Hepatocyte (in vitro differentiated cells): ENCODE data around the gene BANK1. TPM values are rescaled to one million over a fixed set of nuclear protein-coding genes. Genes with fewer than 3 reads are reported as not detected.
A peak's percentile ranks its signal among the peaks of the same experiment; 100 is the strongest.

Experiments
- DNase-seq: peaks from one replicate; pipeline ENCODE4 v3.0.0-alpha.2; 2016; ENCODE audit warnings: low spot score
- H2AFZ ChIP-seq: fragments of 200-600 bp; sonication (generic); 2 replicates; pipeline ENCODE4 v1.6.0; 2016; ENCODE audit warnings: antibody characterized with exemption, mild to moderate bottlenecking
- H3K27ac ChIP-seq: fragments of 200-600 bp; sonication (generic); 2 replicates; pipeline ENCODE4 v1.5.1; 2016; ENCODE audit warnings: mild to moderate bottlenecking
- H3K27me3 ChIP-seq: fragments of 200-600 bp; sonication (generic); 2 replicates; pipeline ENCODE4 v1.6.1; 2016
- H3K36me3 ChIP-seq: fragments of 200-600 bp; sonication (generic); replicated peaks from 2 replicates; pipeline ENCODE4 v1.5.1; 2016; ENCODE audit warnings: low read depth; ENCODE audit not compliant: insufficient read depth
- H3K4me1 ChIP-seq: fragments of 200-600 bp; sonication (generic); 2 replicates; pipeline ENCODE4 v1.5.1; 2016; ENCODE audit warnings: mild to moderate bottlenecking, moderate library complexity; ENCODE audit not compliant: insufficient read depth
- H3K4me2 ChIP-seq: fragments of 200-600 bp; sonication (generic); 2 replicates; pipeline ENCODE4 v1.6.0; 2016
- H3K4me3 ChIP-seq: fragments of 200-600 bp; sonication (generic); 2 replicates; pipeline ENCODE4 v1.5.1; 2016; ENCODE audit warnings: mild to moderate bottlenecking
- H3K79me2 ChIP-seq: fragments of 200-600 bp; sonication (generic); 2 replicates; pipeline ENCODE4 v1.6.0; 2017; ENCODE audit warnings: mild to moderate bottlenecking
- H3K9me2 ChIP-seq: fragments of 200-600 bp; sonication (generic); replicated peaks from 2 replicates; pipeline ENCODE4 v1.6.0; 2017; ENCODE audit warnings: mild to moderate bottlenecking; ENCODE audit not compliant: insufficient read depth
- H3K9me3 ChIP-seq: fragments of 200-600 bp; sonication (generic); 2 replicates; pipeline ENCODE4 v1.5.1; 2016; ENCODE audit warnings: low read depth, mild to moderate bottlenecking
- H4K20me1 ChIP-seq: fragments of 200-600 bp; sonication (generic); 2 replicates; pipeline ENCODE4 v1.6.0; 2016; ENCODE audit warnings: mild to moderate bottlenecking; ENCODE audit not compliant: insufficient read depth, poor library complexity, severe bottlenecking
- EZH2 ChIP-seq: fragments of 200-600 bp; sonication (generic); IDR thresholded peaks from 2 replicates; pipeline ENCODE4 v1.6.1; 2016; ENCODE audit warnings: antibody characterized with exemption, mild to moderate bottlenecking, borderline replicate concordance
- EZH2phosphoT487 ChIP-seq: fragments of 200-600 bp; sonication (generic); IDR thresholded peaks from one replicate; pipeline ENCODE4 v1.6.1; 2018; ENCODE audit warnings: antibody characterized with exemption, mild to moderate bottlenecking, low read depth, moderate library complexity; ENCODE audit not compliant: unreplicated experiment, severe bottlenecking
- WGBS: methylation state at CpG from one replicate; pipeline ENCODE4 v1.1.6; 2016; ENCODE audit warnings: low lambda C conversion rate; ENCODE audit errors: missing lambda C conversion rate; 5-methylcytosine and 5-hydroxymethylcytosine counted together
- polyA plus RNA-seq: library from polyadenylated mRNA; unstranded; fragments of >200 nt; fragmentation: Nextera tagmentation; extraction: Ambion mirVana; gene quantifications from 2 replicates; pipeline ENCODE4 v1.2.1, GENCODE V29; 2016
- total RNA-seq: library from RNA; depleted of rRNA; stranded (reverse); fragments of >200 nt; gene quantifications from 2 replicates; pipeline ENCODE4 v1.2.3, GENCODE V29; 2014
- TF ChIP-seq, protein P1 (sequence below): fragments of 200-600 bp; sonication (generic); IDR thresholded peaks from 2 replicates; pipeline ENCODE4 v1.5.1; 2016; ENCODE audit warnings: antibody characterized with exemption, mild to moderate bottlenecking; ENCODE audit not compliant: poor library complexity

BANK1 gene
- total and polyA plus RNA-seq, 2 experiments from 2014 or later = 0.17 to 0.29 TPM

DNA sequence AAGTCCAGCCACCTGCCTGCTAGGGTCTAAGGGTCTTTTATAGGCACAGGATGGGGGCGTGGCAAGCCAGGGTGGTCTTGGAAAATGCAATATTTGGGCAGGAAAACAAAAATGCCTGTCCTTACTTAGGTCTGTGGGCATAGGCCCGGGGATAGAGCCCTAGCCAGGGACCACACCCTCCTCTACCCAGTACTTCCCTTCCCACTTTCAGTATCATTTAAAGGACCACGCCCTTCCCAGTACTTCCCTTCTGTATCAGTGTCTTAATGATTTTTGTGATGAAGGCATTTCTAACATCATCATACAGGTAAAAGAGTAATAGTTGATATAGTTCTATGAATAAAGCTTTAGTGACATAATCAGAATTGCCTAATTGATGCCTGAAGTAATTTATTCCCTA lies 11.4 kb downstream of the BANK1 start:
- 78% methylated on average over 3 of the region's 3 CpGs for WGBS

DNA sequence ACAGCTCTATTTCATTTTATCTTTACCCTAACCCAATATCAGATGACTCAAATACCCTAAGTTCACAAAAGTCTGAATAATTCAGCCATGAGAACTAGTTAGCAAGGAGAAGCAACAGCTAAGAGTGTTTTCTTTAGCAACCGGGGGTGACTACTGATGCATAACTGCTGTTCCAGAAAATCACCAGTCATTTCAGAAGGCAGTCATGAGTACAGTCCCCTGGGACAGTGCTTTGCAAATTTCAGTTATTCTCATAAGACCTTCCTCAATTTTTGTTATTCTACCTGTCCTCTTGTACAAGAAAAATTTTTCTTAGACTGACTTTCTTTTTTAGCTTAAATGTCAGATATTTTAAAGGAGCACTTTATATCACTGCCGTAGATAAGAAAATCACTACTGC lies 16.4 kb downstream of the BANK1 start:
- DNase-seq = no peak
- Histone ChIP-seq H3K27me3 (no peaks in the 10 kb centered on the region), H3K4me2 (no peak overlapping the region), H3K36me3 (no peaks in the 10 kb centered on the region), H4K20me1 (no peaks in the 10 kb centered on the region), H3K27ac (no peak overlapping the region), H3K79me2 (no peaks in the 10 kb centered on the region), H3K4me1 (no peaks in the 10 kb centered on the region), H3K9me2 (no peaks in the 10 kb centered on the region), H3K9me3 (no peaks in the 10 kb centered on the region), H3K4me3 (no peak overlapping the region), H2AFZ (peak overlapping the region; percentile 16)
- TF ChIP-seq, protein P1, sequence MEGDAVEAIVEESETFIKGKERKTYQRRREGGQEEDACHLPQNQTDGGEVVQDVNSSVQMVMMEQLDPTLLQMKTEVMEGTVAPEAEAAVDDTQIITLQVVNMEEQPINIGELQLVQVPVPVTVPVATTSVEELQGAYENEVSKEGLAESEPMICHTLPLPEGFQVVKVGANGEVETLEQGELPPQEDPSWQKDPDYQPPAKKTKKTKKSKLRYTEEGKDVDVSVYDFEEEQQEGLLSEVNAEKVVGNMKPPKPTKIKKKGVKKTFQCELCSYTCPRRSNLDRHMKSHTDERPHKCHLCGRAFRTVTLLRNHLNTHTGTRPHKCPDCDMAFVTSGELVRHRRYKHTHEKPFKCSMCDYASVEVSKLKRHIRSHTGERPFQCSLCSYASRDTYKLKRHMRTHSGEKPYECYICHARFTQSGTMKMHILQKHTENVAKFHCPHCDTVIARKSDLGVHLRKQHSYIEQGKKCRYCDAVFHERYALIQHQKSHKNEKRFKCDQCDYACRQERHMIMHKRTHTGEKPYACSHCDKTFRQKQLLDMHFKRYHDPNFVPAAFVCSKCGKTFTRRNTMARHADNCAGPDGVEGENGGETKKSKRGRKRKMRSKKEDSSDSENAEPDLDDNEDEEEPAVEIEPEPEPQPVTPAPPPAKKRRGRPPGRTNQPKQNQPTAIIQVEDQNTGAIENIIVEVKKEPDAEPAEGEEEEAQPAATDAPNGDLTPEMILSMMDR = no peak
- TF ChIP-seq EZH2phosphoT487 (no peak), EZH2 (no peak)
- 81% methylated on average over 2 of the region's 2 CpGs for WGBS

More for the DNA sequence above, 11.4 kb downstream of the BANK1 start:
- no peak overlapping the region for H2AFZ ChIP-seq
- no peaks in the 10 kb centered on the region for H3K9me3 ChIP-seq
- H3K4me2 ChIP-seq = no peak overlapping the region
- no peak for DNase-seq
- H3K4me1 ChIP-seq = no peaks in the 10 kb centered on the region
- no peak overlapping the region for H3K27ac ChIP-seq
- TF ChIP-seq, protein P1 = no peak
- TF ChIP-seq EZH2 (no peak), EZH2phosphoT487 (no peak)
- H3K9me2 ChIP-seq = no peaks in the 10 kb centered on the region
- H3K36me3 ChIP-seq = no peaks in the 10 kb centered on the region
- H4K20me1 ChIP-seq = no peaks in the 10 kb centered on the region
- no peak overlapping the region for H3K4me3 ChIP-seq
- H3K27me3 ChIP-seq = no peaks in the 10 kb centered on the region
- no peaks in the 10 kb centered on the region for H3K79me2 ChIP-seq

DNA sequence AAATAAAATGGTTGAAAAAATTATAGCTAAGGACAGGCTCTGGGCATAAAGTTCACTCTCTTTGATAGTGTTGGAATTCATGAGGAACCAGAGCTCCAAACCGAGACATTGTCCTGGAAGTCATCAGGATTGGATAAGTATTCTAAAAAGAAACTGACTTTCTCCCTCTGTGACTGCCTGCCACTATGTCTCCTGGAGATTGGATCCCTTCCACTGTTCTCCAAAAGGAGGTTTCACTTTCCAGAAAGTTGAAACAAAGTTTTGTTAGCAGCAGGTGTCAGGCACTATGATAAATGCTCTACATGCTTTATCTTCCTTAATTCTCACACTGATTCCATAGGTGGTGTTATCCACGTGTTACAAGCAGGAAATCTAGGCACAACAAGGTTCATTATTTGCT lies 16.8 kb downstream of the BANK1 start:
- H3K36me3 ChIP-seq = no peaks in the 10 kb centered on the region
- no peaks in the 10 kb centered on the region for H3K79me2 ChIP-seq
- H2AFZ ChIP-seq = no peak overlapping the region
- H3K4me1 ChIP-seq = no peaks in the 10 kb centered on the region
- H3K27ac ChIP-seq = no peak overlapping the region
- no peak overlapping the region for H3K4me2 ChIP-seq
- no peaks in the 10 kb centered on the region for H3K9me2 ChIP-seq
- WGBS = 68% methylated on average over 2 of the region's 2 CpGs
- no peaks in the 10 kb centered on the region for H3K9me3 ChIP-seq
- DNase-seq = no peak
- TF ChIP-seq EZH2phosphoT487 (no peak), EZH2 (no peak)
- TF ChIP-seq, protein P1 = no peak
- no peaks in the 10 kb centered on the region for H4K20me1 ChIP-seq
- H3K27me3 ChIP-seq = no peaks in the 10 kb centered on the region
- no peak overlapping the region for H3K4me3 ChIP-seq

DNA sequence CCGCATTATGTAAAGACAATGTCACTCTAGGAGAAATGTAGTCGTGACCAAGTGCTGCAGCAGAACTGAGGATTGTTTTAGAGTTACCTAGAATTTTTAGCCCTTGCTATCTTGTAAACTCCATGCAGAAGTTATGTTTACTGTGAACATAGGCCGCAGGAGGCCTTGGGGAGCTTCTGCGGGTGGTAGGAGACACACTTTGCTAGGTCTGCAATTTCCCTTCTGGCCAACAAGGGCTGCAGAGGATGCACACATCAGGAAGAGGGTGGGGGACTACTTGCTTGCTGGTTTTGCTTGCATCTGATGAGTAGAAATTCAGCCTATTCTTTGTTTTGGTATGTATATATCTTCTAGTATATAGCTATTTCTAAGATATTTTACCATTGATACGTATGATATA lies 23.1 kb downstream of the BANK1 start:
- H3K4me1 ChIP-seq = no peaks in the 10 kb centered on the region
- H3K4me2 ChIP-seq = no peak overlapping the region
- no peaks in the 10 kb centered on the region for H3K79me2 ChIP-seq
- 96% methylated on average over 5 of the region's 5 CpGs for WGBS
- no peak overlapping the region for H3K4me3 ChIP-seq
- TF ChIP-seq EZH2 (no peak), EZH2phosphoT487 (no peak)
- H3K9me2 ChIP-seq = no peaks in the 10 kb centered on the region
- H2AFZ ChIP-seq = no peak overlapping the region
- no peak overlapping the region for H3K27ac ChIP-seq
- no peaks in the 10 kb centered on the region for H3K9me3 ChIP-seq
- DNase-seq = no peak
- no peaks in the 10 kb centered on the region for H3K27me3 ChIP-seq
- H4K20me1 ChIP-seq = no peaks in the 10 kb centered on the region
- H3K36me3 ChIP-seq = no peaks in the 10 kb centered on the region
